Stimulated activated CD4-positive, alpha-beta T cell treated with anti-CD3 and anti-CD28 coated beads, Interleukin-4, amount 100 ng/mL, for 48 hours (primary cell): ENCODE data around the gene MMP17.
"Not testable (repeated sequence)": the region's sequence is repeated elsewhere in the genome, so short reads cannot be mapped to it uniquely, and the experiment has no call there.

Experiments used
- DNase-seq, 2 donors: peaks; one replicate each; pipeline ENCODE4 v3.0.0-alpha.2; 2020; ENCODE audit warnings: low read depth in 2 of 2

Gene MMP17

DNA sequence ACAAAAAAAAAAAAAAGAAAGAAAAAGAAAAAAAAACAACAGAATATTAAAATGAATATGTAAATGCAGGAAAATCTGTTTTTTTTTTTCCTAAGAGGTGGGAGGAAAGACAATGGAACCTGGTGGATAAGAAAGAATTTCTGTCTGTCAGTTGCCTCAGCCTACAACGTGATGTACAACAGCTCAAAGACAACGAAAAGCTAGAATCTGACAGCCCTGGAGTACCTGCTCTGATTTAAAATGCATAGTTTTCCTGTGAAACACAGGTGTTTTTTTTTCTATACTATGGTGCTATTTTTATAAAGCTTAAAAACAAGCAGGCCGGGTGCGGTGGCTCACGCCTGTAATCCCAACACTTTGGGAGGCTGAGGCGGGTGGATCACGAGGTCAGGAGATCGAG is 36.3 kb downstream of the MMP17 start:
- no peak for DNase-seq

DNA sequence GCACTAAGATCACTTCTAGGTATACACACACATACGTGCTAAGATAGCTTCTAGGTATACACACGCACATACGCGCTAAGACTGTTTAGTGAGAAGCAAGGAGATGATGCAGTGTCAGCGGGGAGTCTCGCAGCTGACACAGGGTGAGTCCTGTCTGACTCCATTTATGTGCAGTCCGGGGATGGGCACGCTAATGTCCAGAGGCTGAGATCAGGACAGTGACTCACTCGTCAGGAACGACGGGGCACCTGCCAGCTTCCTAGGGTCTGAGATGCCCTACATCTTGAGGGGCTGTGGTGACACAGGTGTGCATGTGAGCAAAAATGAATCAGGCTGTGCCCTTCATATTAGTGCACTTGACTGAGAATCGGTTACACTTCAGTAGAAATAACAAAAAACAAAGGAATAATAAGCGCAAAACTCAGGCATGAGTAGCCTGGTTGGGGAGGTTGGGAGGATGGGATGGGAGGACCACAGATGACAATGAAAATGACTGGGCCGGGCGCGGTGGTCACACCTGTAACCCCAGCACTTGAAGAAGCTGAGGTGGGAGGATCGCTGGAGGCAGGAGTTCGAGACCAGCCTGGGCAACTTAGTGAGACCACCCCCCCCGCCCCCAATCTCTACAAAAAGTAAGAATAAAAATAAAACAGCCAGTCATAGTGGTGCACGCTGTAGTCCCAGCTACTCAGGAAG is 37.1 kb downstream of the MMP17 start:
- no peak for DNase-seq

DNA sequence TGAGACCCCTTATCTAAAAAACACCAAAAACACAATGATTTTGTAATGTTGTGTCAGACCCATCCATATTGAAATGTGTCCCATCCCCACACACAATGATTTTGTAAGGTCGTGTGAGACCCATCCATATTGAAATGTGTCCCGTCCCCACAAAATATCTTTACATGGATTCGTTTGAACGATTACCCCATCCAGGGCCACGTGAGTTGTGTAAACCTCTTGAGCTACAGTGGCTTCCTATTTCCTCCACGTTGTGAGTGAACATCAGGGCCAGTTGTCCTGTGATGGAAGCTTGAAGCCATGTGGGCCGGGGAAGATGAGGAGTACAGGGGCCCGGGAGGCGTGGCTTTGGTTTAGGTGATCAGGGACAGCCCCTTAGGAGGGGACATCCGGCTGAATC is 39.3 kb downstream of the MMP17 start:
- DNase-seq, result no peak

DNA sequence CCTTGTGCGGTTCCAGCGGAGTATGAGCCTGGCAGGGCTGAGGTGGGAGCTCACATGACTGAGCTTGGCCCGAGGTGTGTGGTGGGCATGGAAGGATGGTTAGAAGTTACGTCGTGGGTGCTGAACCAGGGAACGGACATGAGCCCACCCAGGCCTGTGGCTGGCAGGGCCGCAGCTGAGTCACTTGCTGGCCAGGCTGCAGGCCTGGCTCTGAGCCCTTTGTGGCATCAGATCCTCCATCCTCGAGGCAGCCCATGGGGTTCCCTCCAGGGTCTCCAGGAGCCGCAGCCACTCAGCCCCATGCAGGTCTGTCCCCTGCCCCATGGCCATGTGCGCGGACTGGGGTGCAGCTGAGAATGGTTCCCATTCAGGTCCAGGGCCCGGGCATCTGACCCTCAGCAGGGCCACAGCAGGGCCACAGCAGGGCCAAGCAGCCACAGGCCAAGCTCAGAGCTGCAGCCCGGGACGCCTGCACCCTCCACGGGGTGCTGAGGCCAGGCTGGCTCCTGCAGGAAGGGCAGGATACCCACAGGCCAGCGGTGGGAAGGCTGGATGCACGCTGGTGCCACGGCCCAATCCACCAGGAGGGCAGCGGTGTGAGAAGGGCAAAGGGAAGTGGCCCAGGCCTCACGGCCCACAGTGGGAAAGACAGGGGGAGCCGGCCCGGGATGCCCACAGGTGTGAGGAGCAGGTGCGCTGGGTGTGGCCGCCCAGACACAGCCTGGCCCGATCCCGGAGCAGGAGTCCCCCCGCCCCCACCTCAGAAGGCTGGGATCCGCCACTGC is 39.9 kb downstream of the MMP17 start:
- DNase-seq, result no peak

- no peak for DNase-seq
Measured at GRCh38 chr12:131869871-131870418, 41.8 kb downstream of the MMP17 start.

DNA sequence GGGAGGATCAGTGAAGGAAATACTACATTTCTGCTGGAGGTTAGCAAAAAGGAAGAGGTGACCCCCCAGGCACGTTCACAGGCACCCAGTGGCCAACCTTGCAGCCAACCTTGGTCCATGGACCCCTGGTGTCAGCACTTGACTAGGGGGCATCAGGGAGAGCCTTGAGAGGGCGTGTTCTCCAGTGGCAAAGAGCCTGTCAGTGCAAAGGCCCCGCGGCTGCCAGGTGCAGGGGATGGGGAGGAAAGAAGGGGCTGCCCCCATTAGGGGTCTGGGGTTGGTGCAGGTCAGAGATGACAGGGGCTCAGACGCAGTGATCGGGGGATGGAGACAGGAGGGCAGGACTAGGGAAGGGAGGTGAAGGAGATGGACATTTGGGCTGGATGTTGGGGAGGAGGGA is 43.5 kb downstream of the MMP17 start:
- DNase-seq, result no peak

GRCh38 chr12:131872154-131873051 is 44.2 kb downstream of the MMP17 start:
- DNase-seq, result no peak

DNA sequence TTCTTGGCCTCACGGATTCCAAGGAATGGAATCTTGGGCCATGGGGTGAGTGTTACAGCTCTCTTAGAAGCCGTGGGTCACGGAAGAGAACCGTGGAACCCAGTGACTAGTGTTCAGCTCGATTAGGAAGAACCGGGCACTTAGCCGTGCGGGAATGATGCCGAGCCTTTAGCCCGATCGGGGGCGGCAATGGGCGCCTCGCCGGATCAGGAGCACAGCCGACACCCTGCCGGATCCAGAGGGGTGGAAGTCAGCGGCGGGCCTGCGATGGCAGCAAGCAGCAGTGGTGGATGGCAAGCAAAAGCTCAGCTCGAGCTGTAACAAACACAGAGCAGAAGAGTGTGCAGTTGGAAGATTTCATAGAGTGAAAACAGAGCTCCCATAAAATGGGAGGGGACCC is 45.1 kb downstream of the MMP17 start:
- DNase-seq, result no peak

DNA sequence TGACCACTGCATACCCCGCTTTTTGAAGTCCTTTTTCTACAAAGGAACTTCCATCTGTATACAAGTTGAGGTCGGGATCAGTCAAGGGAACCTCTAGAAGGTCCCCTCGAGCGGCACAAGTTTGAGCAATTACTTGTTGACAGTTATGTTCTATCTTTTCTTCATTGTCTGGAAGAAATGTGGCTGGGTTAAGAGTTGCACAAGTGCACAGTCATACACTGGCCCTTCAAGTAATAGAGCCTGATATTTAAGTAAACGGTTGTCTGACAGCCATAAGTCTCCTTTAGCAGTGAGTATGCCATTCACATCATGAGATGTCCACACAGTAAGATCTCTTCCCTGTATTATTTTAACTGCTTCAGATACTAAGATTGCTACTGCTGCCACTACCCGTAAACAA is 46.8 kb downstream of the MMP17 start:
- DNase-seq, result not testable (repeated sequence)

DNA sequence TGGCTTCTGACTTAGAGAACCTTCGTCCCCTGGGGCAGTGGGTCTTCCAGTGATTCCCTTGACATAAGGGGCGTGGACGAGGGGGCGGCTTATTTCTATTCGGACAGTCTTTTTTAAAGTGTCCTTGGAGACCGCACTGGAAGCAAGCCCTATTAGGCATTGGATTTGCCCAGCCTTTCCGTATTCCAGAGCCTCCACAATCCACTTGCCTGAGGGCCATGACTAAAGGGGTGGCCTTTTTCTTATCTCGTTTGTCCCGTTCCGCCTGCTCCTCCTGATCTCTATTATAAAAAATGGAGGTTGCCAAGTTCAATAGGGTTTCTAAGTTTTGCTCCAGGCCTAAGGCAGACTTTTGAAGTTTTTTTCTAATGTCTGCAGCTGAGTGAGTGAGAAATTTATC is 49.0 kb downstream of the MMP17 start:
- not testable (repeated sequence) for DNase-seq

GRCh38 chr12:131878436-131878835 is 50.2 kb downstream of the MMP17 start:
- not testable (repeated sequence) for DNase-seq

DNA sequence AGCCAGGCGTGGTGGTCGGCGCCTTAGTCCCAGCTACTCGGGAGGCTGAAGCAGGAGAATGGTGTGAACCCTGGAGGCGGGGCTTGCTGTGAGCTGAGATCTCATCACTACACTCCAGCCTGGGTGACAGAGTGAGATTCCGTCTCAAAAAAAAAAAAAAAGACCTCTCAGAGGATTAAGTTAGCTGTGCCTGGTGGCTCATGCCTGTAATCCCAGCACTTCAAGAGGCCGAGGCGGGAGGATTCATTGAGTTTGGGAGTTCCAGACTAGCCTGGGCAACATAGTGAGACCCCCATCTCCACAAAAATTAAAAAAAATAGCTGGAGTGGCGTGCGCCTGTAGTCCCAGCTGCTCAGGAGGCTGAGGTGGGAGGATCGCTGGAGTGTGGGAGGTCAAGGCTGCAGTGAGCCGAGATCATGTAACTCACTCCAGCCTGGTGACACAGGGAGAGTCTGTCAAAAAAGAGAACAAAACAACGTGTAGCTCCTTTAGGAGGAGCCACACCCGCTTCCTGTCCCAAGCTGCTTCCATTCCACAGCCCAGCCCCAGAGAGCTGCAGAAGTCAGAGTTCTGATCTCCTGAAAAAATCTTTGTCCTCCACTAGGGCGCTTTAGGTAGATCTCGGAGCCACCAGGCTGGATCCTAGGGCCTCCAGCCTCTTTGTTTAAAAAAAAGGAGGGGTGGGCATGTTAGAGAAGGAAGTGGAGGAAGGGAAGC is 54.8 kb downstream of the MMP17 start:
- DNase-seq, result no peak

DNA sequence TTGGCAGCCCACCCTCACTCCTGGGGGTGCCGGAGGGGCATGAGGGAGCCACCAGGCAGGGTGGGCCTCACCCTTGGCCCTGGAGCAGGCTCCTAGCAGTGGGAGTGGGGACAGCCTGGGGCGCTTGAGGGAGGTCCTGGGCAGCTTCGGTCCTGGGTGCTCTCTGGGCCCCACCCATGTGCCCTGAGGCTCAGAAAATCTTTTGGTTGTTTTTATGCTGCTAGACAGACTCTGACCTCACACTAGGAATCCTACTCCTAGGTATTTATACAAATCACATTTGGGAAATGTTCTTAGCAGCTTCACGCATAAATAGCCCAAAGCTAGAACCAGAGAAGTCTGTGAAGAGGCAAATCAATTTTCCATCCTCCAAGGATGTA is 55.3 kb downstream of the MMP17 start:
- no peak for DNase-seq

DNA sequence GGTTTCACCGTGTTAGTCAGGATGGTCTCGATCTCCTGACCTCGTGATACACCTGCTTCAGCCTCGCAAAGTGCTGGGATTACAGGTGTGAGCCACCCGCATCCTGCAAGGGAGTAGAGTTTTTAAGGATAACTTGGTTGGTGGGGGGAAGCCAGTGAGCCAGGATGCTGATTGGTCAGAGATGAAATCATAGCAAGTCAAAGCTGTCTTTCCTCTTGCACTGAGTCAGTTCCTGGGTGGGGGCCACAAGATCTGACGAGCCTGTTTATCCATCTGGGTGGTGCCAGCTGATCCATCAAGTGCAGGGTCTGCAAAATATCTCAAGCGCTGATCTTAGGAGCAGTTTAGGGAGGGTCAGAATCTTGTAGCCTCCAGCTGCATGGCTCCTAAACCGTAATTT is 56.9 kb downstream of the MMP17 start:
- not testable (repeated sequence) for DNase-seq

GRCh38 chr12:131885543-131886057 is 57.4 kb downstream of the MMP17 start:
- DNase-seq, result no peak

GRCh38 chr12:131891722-131892121 is 63.5 kb downstream of the MMP17 start:
- DNase-seq, result not testable (repeated sequence)

DNA sequence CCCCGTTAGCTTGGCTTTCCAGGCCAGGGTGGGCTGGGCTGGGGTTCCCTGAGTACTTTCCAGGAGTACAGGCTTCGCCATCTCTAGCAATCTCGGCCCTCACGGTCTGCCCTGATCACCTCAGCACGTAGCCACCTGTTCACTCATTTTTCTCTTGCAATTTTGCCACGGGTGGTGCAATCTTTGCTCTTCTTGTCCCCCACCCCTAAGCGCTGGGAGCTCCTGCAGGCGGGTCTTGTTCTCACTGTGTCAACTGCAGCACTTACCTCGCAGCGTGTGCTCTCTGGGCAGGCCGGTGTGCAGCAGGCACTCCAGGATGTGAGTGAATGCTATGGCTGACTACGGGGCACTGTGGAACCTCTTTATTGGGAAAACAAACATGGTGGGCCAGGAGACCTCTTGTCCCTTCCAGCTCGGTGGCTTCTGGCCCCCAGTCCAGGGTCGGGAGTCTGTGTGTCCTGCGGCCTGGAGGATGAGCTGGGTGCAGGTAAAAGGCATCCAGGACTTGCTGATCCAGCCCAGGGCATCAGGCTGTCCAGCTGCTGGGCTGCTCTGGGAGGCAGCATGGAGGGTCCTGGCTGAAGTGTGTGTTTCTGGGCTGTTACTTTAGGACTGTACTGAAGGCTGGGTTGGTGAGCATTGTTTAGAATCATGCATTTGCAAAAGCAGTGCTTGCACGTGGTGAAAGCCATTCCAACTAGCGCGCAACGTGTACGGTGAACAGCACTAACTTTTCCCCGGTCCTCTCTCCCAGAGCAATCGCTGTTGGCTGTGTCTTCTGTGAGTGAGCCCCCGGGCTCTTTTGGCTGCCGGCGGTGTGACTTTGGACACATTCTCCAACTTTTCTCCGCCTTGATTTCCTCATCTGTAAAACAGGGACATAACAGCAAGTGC is 64.8 kb downstream of the MMP17 start:
- no peak for DNase-seq

- DNase-seq, result no peak
Measured at GRCh38 chr12:131893605-131894312, 65.6 kb downstream of the MMP17 start.

DNA sequence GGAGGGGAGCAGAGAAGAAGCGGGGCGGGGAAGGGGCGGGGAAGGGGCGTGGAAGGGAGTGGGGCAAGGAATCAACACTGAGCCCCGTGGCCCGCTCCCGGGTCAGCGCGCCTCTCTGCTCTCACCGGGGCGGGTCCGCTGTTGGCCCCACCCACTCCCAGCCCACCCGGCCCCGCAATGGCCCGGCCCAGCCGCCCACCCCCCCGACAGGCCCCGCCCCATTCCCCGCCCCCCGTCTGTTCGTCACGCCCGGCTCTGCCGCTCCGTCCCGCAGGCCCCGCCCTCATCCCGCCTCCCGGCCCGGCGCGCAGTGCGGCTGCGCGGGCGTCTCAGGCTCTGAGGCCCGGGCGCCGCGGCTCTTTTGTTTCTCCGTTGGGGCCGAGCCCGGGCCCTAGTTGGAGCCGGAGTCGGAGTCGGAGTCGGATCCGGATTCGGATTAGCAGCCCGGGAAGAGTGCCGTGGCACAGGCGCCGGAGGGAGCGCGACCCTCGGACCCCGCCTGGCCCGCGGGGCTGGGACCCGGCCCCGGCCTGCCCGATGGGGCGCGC is 66.2 kb downstream of the MMP17 start, which contains the start of gene ULK1:
ULK1 (plus strand) TSS at position 310 of the 548 bp plus-strand sequence. CDS start 380 bp downstream, outside the sequence.
- peak; percentile 89 to 91 for DNase-seq
